Mucosa of descending colon (tissue), 3 donors: ENCODE results near the gene CCND3. TPM values are rescaled to one million over a fixed set of nuclear protein-coding genes. Genes with fewer than 3 reads are reported as not detected.

ENCODE experiments used
- ATAC-seq: fragments of 200-7000 bp; cut with Tn5 transposase; one replicate; pipeline ENCODE4 v1.9.1; 2020; ENCODE audit warnings: mild to moderate bottlenecking, moderate library complexity
- DNase-seq, 3 donors: peaks; one replicate each; pipeline ENCODE4 v3.0.0-alpha.2; 2020
- H3K36me3 ChIP-seq: fragments of 200-600 bp; one replicate; pipeline ENCODE4 v1.8.0; 2021; ENCODE audit warnings: low read depth, mild to moderate bottlenecking
- H3K4me1 ChIP-seq: fragments of 200-600 bp; one replicate; pipeline ENCODE4 v1.8.0; 2021; ENCODE audit warnings: low read depth, mild to moderate bottlenecking
- H3K4me3 ChIP-seq: fragments of 200-600 bp; one replicate; pipeline ENCODE4 v1.8.0; 2021; ENCODE audit warnings: mild to moderate bottlenecking
- H3K9me3 ChIP-seq: fragments of 200-600 bp; one replicate; pipeline ENCODE4 v1.8.0; 2021; ENCODE audit warnings: mild to moderate bottlenecking
- CTCF ChIP-seq: fragments of 200-600 bp; IDR thresholded peaks from one replicate; pipeline ENCODE4 v1.8.0; 2022; ENCODE audit warnings: antibody characterized with exemption, mild to moderate bottlenecking
- intact Hi-C, 2 donors: fragments of 100-400 bp; cut with DNase I in 1 of 2; cut with micrococcal nuclease in 1 of 2; formaldehyde crosslinking; loops; one replicate each; pipeline versions ENCODE4 v1.11.0 to v1.11.1; 2022; cut with DNase I, micrococcal nuclease
- total RNA-seq, 3 donors: library from RNA; stranded (reverse); fragmentation: NEBNext Ultra II Directional in 2 of 3; extraction: Animal tissue kit (Norgen Biotek cat#: 25700) in 2 of 3; gene quantifications; one replicate each; pipeline versions ENCODE4 v1.2.1 to v1.2.4, GENCODE V29; 2021 to 2023
- donor health status: DM: no; HTN: no; CAD: no; lungs with moderate emphysema.
- donor health status: DM: no; HTN: no; CAD: no.
- donor health status: DM: no; HTN: yes; CAD: no.

CCND3 gene
- total RNA-seq, 3 donors from 2014 or later, result 51.2 to 69.1 (median 60.0) TPM

GRCh38 chr6:41900861-41901260, 40.7 kb downstream of the CCND3 start:
- no peaks in the 10 kb centered on the region for H3K9me3 ChIP-seq
- H3K4me1 ChIP-seq, result no peaks in the 10 kb centered on the region
- intact Hi-C loops, result no loop called here
- ATAC-seq (no peak), DNase-seq (no peak)
- no peak overlapping the region for H3K4me3 ChIP-seq
- no peak for TF ChIP-seq CTCF
- no peaks in the 10 kb centered on the region for H3K36me3 ChIP-seq

DNA sequence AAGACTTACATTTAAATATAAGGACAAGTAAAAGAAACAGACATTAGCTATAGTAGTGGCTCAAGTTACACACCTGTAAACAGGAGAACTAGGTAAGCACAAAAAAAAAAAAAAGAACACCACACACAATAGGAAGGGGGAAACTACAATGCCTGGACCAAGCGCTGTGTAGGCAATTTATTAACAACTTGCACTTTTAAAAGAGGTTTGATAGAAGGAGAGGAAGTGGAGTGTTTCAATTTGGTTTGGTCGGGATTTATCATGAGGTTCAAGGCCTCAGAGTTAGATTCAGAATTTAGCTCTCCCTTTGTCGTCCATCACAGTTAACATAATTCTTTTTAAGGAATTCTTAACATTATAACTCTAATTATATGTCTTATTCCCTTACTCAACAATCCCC, 45.3 kb downstream of the CCND3 start:
- ATAC-seq, result no peak
- DNase-seq, result no peak
- Histone ChIP-seq H3K9me3 (no peaks in the 10 kb centered on the region), H3K4me1 (peaks cover 7% of the 10 kb centered on the region), H3K36me3 (no peaks in the 10 kb centered on the region), H3K4me3 (no peak overlapping the region)
- intact Hi-C loops, result no loop called here
- TF ChIP-seq CTCF, result no peak

- peak; percentile 99 for ATAC-seq
- H3K4me1 ChIP-seq, result peaks cover 7% of the 10 kb centered on the region
- no peaks in the 10 kb centered on the region for H3K9me3 ChIP-seq
- DNase-seq, result peak; percentile 91 to 95 (median 92)
- H3K36me3 ChIP-seq, result no peaks in the 10 kb centered on the region
- TF ChIP-seq CTCF, result no peak
- intact Hi-C loops, result no loop called here
- peak within 1 kb of the TSS; percentile 51 for H3K4me3 ChIP-seq
Measured at GRCh38 chr6:41895300-41896233, 46.0 kb downstream of the CCND3 start, which contains the start of gene USP49. USP49 (minus strand) TSS chr6:41895375; CDS start chr6:41806983, 88,392 bp downstream.

DNA sequence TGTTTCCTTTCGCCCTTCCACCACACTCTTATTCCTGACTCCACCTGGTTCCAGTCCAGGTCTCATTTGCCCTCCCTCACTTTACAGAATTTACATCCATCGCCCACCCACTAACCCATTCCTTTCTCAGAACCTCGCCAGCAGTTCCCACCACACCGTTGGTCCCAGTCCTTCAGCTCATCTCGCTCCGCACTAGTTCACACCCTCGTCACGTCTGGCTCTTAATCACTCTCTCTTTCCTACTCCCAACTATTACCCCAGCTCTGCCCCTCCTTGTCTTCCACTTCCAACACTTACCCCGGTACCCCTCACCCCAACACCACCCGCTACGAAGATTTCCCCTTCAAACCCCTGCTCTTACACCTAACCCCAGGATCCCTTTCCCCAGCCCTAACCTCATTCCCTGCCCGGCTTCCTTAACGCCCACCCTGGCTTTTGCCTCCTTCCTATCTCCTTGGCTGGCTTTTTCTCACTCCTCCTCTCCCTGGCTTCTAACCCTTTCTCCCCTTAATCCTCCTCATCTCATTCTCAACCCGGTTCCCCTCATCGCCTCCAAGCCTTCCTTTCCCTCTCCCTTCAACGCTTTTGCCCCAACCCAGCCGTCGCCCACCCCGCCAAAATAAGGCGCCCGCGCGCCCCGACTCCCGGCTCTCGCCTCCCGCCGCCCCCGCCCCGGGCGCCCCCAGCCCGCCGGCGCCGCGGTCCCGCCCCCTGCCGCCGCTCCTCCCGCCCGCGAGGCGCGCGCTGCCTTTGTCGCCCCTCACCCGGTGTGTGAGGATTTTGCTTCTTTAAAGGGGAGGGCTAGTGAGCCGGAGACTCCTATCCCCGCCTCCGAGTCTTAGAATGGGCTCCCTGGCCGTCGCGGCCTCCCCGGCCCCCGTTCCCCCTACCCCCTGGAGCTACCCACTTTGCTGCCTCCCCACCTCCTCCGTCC, 47.0 kb downstream of the CCND3 start:
- peak in 2 of 3 donors; percentile 4 to 26 for DNase-seq
- ATAC-seq, result peak; percentile 54
- intact Hi-C loops, result no loop called here

More for the DNA sequence above, 47.0 kb downstream of the CCND3 start:
- H3K4me1 ChIP-seq, result peaks cover 7% of the 10 kb centered on the region
- H3K36me3 ChIP-seq, result no peaks in the 10 kb centered on the region
- TF ChIP-seq CTCF, result no peak
- H3K9me3 ChIP-seq, result no peaks in the 10 kb centered on the region
- peak overlapping the region; percentile 51 for H3K4me3 ChIP-seq
